Inferior parietal cortex (tissue), 1 donor: ENCODE results near the gene STIM2.
"Not testable (repeated sequence)": the region's sequence is repeated elsewhere in the genome, so short reads cannot be mapped to it uniquely, and the experiment has no call there.

Source experiments
- DNase-seq: peaks from one replicate; pipeline ENCODE4 v3.0.0-alpha.2; 2016; ENCODE audit errors: extremely low spot score

STIM2 gene

GRCh38 chr4:26860157-26860921 is at the start of gene STIM2:
Gene STIM2 (plus strand): TSS chr4:26860841.
- peak; percentile 99 for DNase-seq

GRCh38 chr4:26811571-26811970 is 49.1 kb upstream of the STIM2 start:
- DNase-seq: not testable (repeated sequence)

- no peak for DNase-seq
Measured at GRCh38 chr4:26812049-26812714, 48.5 kb upstream of the STIM2 start.

- DNase-seq: no peak
Measured at GRCh38 chr4:26813698-26814097, 46.9 kb upstream of the STIM2 start.

- no peak for DNase-seq
Measured at GRCh38 chr4:26815199-26815598, 45.4 kb upstream of the STIM2 start.

- no peak for DNase-seq
Measured at GRCh38 chr4:26815706-26816105, 44.9 kb upstream of the STIM2 start.

- DNase-seq: no peak
Measured at GRCh38 chr4:26819026-26819425, 41.6 kb upstream of the STIM2 start.

GRCh38 chr4:26819478-26820095 is 41.1 kb upstream of the STIM2 start:
- DNase-seq: no peak

- no peak for DNase-seq
Measured at GRCh38 chr4:26820346-26820745, 40.3 kb upstream of the STIM2 start.

- DNase-seq: no peak
Measured at GRCh38 chr4:26821031-26821430, 39.6 kb upstream of the STIM2 start.

- DNase-seq: no peak
Measured at GRCh38 chr4:26821677-26822503, 38.8 kb upstream of the STIM2 start.

- no peak for DNase-seq
Measured at GRCh38 chr4:26822546-26822945, 38.1 kb upstream of the STIM2 start.

- not testable (repeated sequence) for DNase-seq
Measured at GRCh38 chr4:26822974-26823373, 37.7 kb upstream of the STIM2 start.

- DNase-seq: no peak
Measured at GRCh38 chr4:26823583-26823982, 37.1 kb upstream of the STIM2 start.

- no peak for DNase-seq
Measured at GRCh38 chr4:26824667-26825066, 36.0 kb upstream of the STIM2 start.

GRCh38 chr4:26826721-26827120 is 33.9 kb upstream of the STIM2 start:
- DNase-seq: no peak

GRCh38 chr4:26827336-26827735 is 33.3 kb upstream of the STIM2 start:
- DNase-seq: not testable (repeated sequence)

- no peak for DNase-seq
Measured at GRCh38 chr4:26827798-26828197, 32.8 kb upstream of the STIM2 start.

- DNase-seq: no peak
Measured at GRCh38 chr4:26829018-26829417, 31.6 kb upstream of the STIM2 start.

- DNase-seq: no peak
Measured at GRCh38 chr4:26830033-26830432, 30.6 kb upstream of the STIM2 start.

GRCh38 chr4:26830701-26831100 is 29.9 kb upstream of the STIM2 start:
- no peak for DNase-seq

GRCh38 chr4:26836539-26836938 is 24.1 kb upstream of the STIM2 start:
- DNase-seq: no peak
